Measurements from ENCODE around the gene BOK. TPM values are rescaled to one million over a fixed set of nuclear protein-coding genes. Genes with fewer than 3 reads are reported as not detected.
"Not testable (repeated sequence)": the region's sequence is repeated elsewhere in the genome, so short reads cannot be mapped to it uniquely, and the experiment has no call there.

The BOK gene
- total RNA-seq, 1 donor from 2014 or later, result 3.8 TPM

- no peak for ATAC-seq (ENCODE audit: poor library complexity)
- DNase-seq, result no peak
- intact Hi-C loops (cut with DNase I), result no loop called here
These were observed 7.9 kb downstream of the BOK start for GRCh38 chr2:241566468-241566867.

DNA sequence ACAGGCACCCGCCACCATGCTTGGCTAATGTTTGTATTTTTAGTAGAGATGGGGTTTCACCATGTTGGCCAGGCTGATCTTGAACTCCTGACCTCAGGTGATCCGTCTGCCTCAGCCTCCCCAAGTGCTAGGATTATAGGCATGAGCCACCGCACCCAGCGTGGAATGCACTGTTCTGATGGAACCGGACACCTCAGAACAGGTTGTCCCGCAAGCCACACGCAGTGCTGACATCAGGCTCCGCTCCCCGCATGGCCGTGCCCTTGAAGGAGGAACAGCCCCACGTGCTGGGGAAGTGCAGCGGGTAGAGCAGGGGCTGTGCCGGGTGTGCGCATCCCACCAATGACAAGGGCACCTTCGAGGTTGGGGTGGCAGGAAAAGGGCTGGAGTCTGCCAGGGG lies 8.7 kb downstream of the BOK start:
- intact Hi-C loops (cut with DNase I), result not testable (repeated sequence)

DNA sequence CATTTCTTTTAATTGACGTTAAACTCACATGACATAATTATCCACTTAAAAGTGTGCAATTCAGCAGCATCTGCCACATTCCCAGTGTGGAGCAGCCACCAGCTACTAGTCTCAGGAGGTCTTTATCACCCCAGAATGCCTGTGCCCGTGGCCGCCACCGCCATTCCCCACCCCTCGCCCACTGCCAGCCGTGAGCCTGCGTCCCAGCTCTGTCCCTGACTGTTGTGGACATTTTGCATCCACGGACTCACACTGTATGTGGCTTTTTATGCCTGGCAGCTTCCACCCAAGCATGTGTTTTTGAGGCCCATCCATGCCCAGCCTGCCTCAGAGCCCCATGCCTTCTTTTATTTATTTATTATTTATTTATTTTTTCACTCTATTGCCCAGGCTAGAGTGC lies 9.2 kb downstream of the BOK start:
- intact Hi-C loops (cut with DNase I), result no loop called here
- DNase-seq (no peak), ATAC-seq (ENCODE audit: poor library complexity) (no peak)

More for the DNA sequence above, 8.7 kb downstream of the BOK start:
- not testable (repeated sequence) for ATAC-seq (ENCODE audit: poor library complexity); DNase-seq

GRCh38 chr2:241568726-241569125 lies 10.2 kb downstream of the BOK start:
- DNase-seq (no peak), ATAC-seq (ENCODE audit: poor library complexity) (no peak)
- intact Hi-C loops (cut with DNase I), result no loop called here

DNA sequence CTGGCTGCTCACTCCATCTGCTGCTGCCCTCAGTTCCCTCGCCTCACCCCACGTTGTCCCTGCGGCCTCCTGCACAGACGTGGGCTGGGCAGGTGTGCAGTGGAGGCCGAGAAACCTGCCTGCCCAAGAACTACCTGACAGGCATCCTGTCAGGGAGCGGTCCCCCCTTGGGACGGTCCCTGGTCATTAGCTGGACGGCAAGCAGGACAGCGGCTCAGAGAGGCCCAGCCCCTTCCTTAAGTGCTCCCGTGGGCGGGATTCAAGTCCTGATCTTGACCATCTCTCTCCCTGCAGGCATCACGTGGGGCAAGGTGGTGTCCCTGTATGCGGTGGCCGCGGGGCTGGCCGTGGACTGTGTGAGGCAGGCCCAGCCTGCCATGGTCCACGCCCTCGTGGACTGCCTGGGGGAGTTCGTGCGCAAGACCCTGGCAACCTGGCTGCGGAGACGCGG lies 11.3 kb downstream of the BOK start:
- DNase-seq, result no peak

GRCh38 chr2:241570961-241571581 lies 12.5 kb downstream of the BOK start:
- ATAC-seq (ENCODE audit: poor library complexity), result no peak
- intact Hi-C loops (cut with DNase I), result no loop called here
- DNase-seq, result no peak

More for the DNA sequence above, 11.3 kb downstream of the BOK start:
- intact Hi-C loops (cut with DNase I), result no loop called here
- ATAC-seq (ENCODE audit: poor library complexity), result no peak

DNA sequence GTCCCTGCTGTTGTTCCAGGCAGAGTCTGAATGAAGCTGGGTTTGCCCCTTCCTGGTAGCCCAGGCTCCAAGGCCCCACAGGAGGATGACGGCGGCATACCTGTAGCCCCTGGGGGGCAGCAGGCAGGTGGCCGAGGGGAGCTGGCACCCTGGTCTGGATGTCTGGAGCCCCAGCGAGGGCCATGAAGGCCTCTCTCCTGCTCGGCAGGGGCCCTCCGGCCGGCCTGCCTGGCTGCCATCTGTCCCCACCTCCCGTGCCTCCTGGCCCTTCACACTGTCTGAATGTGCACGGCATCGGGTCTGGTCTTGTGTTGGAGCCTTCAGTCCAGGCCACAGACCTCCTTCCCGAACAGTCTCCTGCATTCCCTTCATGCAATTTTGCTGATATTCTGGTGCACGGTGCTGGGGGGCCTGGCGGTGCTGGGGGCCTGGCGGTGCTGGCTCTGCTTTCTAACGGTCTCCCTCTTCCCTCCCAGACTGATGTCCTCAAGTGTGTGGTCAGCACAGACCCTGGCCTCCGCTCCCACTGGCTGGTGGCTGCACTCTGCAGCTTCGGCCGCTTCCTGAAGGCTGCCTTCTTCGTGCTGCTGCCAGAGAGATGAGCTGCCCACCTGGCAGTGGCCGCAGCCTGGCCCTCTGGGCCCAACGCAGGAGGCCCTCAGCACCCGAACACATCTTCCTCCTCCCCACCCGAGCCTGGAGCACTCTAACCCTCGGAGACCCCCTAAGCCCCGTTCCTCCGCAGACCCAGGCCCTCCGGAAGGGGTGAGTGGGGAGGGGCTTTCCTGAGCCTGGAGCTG lies 13.5 kb downstream of the BOK start:
- no peak for ATAC-seq (ENCODE audit: poor library complexity)
- intact Hi-C loops (cut with DNase I), result no loop called here
- no peak for DNase-seq

GRCh38 chr2:241572915-241573651 lies 14.5 kb downstream of the BOK start:
- ATAC-seq (ENCODE audit: poor library complexity); DNase-seq; intact Hi-C loops (cut with DNase I): not testable (repeated sequence)

DNA sequence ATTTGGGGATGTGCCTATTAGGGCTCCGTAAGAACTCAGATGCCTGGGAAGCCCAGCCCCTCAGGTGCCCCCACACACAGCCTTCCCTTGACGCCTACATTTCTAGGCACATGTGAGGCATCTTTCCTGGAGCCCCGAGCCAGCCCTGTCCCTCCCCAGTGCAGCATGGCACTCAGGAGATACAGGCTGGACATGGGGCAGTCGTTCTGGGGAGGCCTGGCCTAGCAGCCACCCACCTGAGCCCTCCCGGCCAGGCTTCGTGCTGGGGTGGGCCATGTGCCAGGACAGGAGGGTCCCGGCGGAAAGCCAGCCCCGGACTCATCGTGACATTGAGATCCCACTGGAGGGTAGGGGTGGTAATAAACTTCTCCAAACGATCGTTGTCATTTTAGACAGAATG lies 15.2 kb downstream of the BOK start:
- intact Hi-C loops (cut with DNase I), result no loop called here
- ATAC-seq (ENCODE audit: poor library complexity) (no peak), DNase-seq (no peak)

GRCh38 chr2:241574911-241575623 lies 16.5 kb downstream of the BOK start:
- no peak for DNase-seq
- intact Hi-C loops (cut with DNase I), result no loop called here
- no peak for ATAC-seq (ENCODE audit: poor library complexity)

DNA sequence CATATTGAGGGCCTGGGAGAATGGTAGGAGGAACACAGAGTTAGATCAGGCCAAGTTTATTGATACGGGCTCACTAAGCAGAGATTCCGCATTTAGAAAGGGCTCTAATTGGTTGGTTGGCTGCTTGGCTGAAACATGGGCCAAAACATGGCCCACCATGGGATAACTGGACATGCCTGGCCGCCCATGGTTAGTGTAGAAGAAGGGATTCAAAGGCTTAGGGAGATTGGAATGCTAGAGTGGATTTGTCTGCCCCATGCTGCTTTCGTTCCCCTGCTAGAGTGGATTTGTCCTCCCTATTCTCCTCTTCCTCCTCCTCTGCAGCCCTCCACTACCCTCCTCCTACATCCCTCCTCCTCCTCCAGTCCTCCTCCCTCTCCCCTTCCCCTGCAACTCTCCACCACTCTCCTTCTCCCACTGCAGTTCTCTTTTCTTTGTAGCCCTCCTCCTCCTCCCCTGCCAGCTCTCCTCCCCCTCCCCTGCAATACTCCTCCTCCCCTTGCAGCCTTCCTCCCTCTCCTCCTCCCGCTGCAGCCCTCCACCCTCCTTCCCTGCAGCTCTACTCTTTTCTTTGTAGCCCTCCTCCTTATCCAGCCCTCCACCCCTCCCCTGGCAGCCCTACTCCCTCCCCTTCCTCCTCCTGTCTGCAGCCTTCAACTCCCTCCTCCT lies 17.2 kb downstream of the BOK start:
- intact Hi-C loops (cut with DNase I), result no loop called here
- ATAC-seq (ENCODE audit: poor library complexity) (no peak), DNase-seq (no peak)

GRCh38 chr2:241576293-241576654 lies 17.7 kb downstream of the BOK start:
- no peak for ATAC-seq (ENCODE audit: poor library complexity)
- no peak for DNase-seq
- intact Hi-C loops (cut with DNase I), result no loop called here

GRCh38 chr2:241577413-241578122 lies 19.0 kb downstream of the BOK start:
- intact Hi-C loops (cut with DNase I), result no loop called here
- ATAC-seq (ENCODE audit: poor library complexity), result no peak
- DNase-seq, result no peak

DNA sequence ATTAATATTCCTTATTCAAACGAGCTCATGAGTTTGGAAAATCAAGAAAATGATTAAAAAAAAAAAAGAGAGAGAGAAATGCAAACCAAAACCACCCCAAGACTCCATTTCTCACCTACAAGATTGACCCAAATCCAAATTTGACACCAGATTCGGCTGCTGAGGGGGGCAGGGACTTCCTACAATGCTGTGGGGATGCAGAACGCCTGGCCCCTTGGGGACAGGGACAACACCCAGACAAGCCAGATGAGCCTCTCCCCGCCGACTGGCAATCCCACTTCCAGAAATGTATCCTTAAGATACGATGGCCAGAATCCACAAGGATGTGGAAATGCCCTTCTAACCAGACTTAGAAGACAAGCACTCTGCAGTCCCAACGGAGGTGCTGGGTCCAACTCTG lies 20.7 kb downstream of the BOK start:
- no peak for DNase-seq
- ATAC-seq (ENCODE audit: poor library complexity), result no peak
- intact Hi-C loops (cut with DNase I), result no loop called here

DNA sequence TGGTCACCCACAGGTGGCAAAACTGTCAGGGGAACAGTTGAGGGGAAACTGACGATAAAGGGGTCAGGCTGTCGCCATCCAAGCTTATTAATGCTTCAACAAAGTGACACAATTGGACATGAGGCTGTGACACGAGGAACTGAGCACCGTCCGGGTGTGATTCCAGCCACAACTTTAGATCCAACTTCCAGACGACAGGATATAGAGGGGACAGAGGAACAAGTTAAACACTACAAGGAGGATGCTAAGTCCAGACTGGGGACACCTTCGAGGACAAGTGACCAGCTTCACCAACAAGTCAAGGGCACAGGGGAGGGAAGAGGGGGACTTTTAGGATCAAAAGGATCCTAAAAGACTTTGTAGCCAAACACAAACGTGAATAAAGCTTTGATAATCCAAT lies 23.8 kb downstream of the BOK start:
- ATAC-seq (ENCODE audit: poor library complexity), result no peak
- intact Hi-C loops (cut with DNase I), result no loop called here
- DNase-seq, result no peak

- no peak for ATAC-seq (ENCODE audit: poor library complexity)
- no peak for DNase-seq
- intact Hi-C loops (cut with DNase I), result no loop called here
These were observed 24.3 kb downstream of the BOK start for GRCh38 chr2:241582806-241583205.

DNA sequence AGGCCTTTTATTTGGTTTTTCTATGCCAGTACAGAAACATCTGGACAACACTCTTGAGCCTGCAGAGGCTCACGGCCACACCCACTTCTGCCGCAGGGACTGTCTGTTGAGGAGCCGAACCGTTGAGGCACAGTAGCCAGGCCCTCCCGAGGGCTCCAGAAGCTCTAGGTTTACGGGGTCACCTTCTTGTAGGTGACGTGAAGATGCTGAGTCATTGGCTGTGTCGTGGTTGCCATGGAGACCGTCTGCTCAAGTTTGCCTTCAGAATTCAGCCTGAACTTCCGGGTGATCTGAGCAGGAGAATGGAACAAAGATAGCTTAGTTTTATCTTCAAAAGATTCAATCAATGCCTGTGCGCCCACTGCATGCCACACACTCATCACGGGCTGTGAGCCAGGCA lies 25.9 kb downstream of the BOK start:
- DNase-seq, result no peak
- no peak for ATAC-seq (ENCODE audit: poor library complexity)
- intact Hi-C loops (cut with DNase I), result no loop called here
